Subcutaneous adipose tissue (tissue), 4 donors: ENCODE data around the gene ATG10. TPM values are rescaled to one million over a fixed set of nuclear protein-coding genes. Genes with fewer than 3 reads are reported as not detected.

Source experiments
- CTCF ChIP-seq: fragments of 450-650 bp; IDR thresholded peaks from one replicate; pipeline ENCODE4 v1.5.1; 2016; ENCODE audit warnings: low read depth, mild to moderate bottlenecking, control low read depth, antibody characterized with exemption, moderate library complexity
- total RNA-seq, 4 donors: library from RNA; depleted of rRNA; stranded (reverse); fragments of >200 nt; gene quantifications; one replicate each; pipeline ENCODE4 v1.1.0, GENCODE V29; 2016

ATG10 gene
- total RNA-seq, 4 donors from 2014 or later: 7.0 to 17.9 (median 7.6) TPM

- no peak for TF ChIP-seq CTCF
These were observed 171.2 kb downstream of the ATG10 start for GRCh38 chr5:82142928-82143577.

DNA sequence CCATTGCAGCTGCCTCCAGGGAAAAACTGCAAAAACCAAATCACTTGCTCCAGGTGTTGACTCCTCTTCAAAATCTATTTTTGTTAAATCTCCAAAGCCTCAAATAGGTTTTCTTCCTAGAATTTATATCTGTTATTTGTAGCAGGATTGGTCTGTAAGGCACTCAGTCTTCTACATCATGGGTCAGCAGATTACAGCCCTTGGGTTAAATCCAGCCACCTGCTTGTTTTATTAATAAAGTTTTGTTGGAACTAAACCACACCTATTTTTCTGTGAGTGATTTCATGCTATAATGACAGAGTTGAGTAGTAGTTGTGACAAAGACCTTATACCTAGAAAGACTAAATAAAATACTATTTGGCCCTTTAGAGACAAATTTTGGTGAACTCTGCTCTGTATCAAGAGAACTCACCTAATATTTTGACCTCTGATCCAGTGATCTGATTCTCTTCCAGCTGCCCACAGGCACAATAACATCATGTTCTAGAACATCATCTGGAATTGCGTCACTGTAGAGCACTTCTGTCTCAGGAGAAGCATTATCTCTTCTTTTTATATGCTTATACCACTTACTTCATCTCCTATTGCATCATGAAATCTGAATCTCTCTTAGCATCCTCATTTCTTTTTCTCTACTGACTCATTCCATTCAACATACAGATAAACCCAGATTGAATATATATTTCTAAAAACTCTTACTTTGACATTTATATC lies 176.2 kb downstream of the ATG10 start:
- no peak for TF ChIP-seq CTCF

- no peak for TF ChIP-seq CTCF
These were observed 177.6 kb downstream of the ATG10 start for GRCh38 chr5:82149434-82149833.

- no peak for TF ChIP-seq CTCF
These were observed 178.7 kb downstream of the ATG10 start for GRCh38 chr5:82150559-82150958.

- no peak for TF ChIP-seq CTCF
These were observed 179.4 kb downstream of the ATG10 start for GRCh38 chr5:82151204-82151603.

GRCh38 chr5:82151662-82152061 lies 179.8 kb downstream of the ATG10 start:
- no peak for TF ChIP-seq CTCF

DNA sequence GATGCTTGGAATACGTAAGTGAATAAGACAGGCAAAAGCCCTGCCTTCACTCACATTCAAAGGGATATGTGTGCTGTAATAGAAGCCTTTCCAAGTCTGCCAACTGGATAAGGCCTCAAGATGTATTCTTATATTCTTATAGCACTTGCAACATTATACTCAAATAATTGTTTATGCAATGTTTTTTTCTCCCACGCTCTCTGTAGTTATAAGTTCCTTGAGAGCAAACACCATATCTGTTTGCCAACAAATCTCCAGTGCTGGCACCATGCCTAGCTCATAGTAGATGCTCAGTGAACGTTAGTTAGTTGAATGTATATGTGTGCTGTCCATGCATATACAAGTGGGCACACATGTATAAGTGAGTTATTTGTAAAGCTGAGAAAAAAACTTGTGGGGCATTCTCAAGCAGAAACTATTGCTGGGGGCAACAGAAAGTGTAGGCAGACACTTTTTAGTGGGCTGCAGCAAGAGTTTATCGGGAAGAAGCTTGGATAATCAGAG lies 181.2 kb downstream of the ATG10 start:
- TF ChIP-seq CTCF: no peak
